ENCODE data around the gene GLRB.

The GLRB gene

GRCh38 chr4:157099506-157099905 lies 23.6 kb downstream of the GLRB start:
- Histone ChIP-seq H3K36me3 (ENCODE audit: control insufficient read depth, insufficient read depth, low read length) (no peaks in the 10 kb centered on the region), H3K4me3 (replicated peaks; ENCODE audit: low read depth, low read length) (no peak overlapping the region), H3K27me3 (replicated peaks; ENCODE audit: control insufficient read depth, insufficient read depth, low read length) (no peaks in the 10 kb centered on the region)
- no peak for TF ChIP-seq CTCF (IDR thresholded peaks at IDR 0.05; ENCODE audit: insufficient read depth, low read length, poor library complexity, severe bottlenecking)
- no peak for DNase-seq (ENCODE audit: extremely low read depth, insufficient read length)

- DNase-seq (ENCODE audit: extremely low read depth, insufficient read length): no peak
- H3K4me3 ChIP-seq (replicated peaks; ENCODE audit: low read depth, low read length): no peak overlapping the region
- no peak for TF ChIP-seq CTCF (IDR thresholded peaks at IDR 0.05; ENCODE audit: insufficient read depth, low read length, poor library complexity, severe bottlenecking)
- H3K27me3 ChIP-seq (replicated peaks; ENCODE audit: control insufficient read depth, insufficient read depth, low read length): no peaks in the 10 kb centered on the region
- no peaks in the 10 kb centered on the region for H3K36me3 ChIP-seq (ENCODE audit: control insufficient read depth, insufficient read depth, low read length)
These were observed 28.6 kb downstream of the GLRB start for GRCh38 chr4:157104541-157104940.

DNA sequence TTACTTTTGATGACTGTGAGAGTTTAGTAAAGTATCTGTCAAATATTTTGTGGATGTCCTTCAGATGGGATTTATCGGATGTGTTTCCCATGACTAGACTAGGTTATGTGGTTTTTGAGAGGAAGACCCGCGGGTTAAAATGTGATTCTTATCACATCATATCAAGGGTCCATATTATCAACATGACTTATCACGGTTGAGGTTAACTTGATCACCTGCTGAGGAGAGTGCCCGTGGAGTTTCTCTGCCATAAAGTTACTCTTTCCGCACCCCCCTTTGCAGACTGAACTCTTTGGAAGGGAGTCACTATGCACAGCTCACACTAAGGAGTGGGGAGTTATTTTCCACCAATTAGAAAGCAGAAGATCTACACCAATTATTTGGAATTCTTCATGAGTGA lies 38.7 kb downstream of the GLRB start:
- TF ChIP-seq CTCF (IDR thresholded peaks at IDR 0.05; ENCODE audit: insufficient read depth, low read length, poor library complexity, severe bottlenecking): no peak
- no peaks in the 10 kb centered on the region for H3K27me3 ChIP-seq (replicated peaks; ENCODE audit: control insufficient read depth, insufficient read depth, low read length)
- H3K4me3 ChIP-seq (replicated peaks; ENCODE audit: low read depth, low read length): no peak overlapping the region
- no peaks in the 10 kb centered on the region for H3K36me3 ChIP-seq (ENCODE audit: control insufficient read depth, insufficient read depth, low read length)
- no peak for DNase-seq (ENCODE audit: extremely low read depth, insufficient read length)

DNA sequence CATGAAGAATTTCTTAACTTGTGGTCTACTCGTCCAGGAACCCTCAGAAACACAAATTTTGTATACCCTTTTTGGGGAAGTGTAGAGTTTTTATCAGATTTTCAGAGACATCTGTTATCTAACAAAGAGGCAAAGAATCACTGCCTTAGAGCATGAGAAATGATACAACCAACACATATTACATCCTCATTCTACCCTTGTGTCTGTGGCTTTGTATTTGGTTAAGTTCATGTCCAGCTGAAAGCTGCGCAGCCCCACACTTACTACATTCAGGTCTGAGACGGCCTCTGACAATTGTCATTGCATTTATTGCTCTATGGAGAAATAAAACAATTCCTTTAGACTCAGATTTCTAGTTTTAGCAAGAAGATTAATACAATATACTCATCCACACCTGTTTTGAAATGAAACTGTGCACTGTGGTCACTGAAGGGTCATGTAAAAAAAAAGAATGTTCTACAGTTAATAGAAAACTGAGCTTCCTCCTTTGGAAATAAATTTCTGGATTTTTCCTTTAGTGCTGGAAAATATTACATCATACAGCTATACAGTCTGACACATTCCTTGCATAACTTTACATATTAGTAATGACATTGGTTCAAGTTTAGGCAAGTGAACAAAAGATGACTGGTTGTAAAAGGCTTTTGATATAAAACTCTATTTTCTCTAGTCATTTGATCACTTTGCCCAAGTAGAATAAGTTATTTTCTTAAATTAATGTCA lies 39.8 kb downstream of the GLRB start:
- DNase-seq (ENCODE audit: extremely low read depth, insufficient read length): no peak
- H3K36me3 ChIP-seq (ENCODE audit: control insufficient read depth, insufficient read depth, low read length): no peaks in the 10 kb centered on the region

DNA sequence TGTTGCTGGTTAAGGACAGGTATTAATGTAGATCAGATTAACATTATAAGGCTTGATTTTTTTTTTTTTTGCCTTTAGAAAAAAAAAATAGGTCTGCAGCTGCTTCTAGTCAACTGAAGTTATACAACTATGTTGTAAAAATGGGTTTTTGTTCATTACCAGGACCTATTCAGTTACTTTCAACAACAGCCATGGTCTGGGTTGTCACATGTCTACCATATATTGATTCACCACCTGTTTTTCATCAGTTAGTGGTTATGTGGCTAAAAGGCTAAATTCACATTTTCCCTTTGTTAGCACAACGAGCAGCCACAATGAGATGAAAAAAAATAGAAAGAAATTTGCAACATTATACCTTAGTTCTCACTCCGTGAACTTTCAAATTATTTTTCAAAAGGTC lies 45.5 kb downstream of the GLRB start:
- DNase-seq (ENCODE audit: extremely low read depth, insufficient read length): no peak
- Histone ChIP-seq H3K36me3 (ENCODE audit: control insufficient read depth, insufficient read depth, low read length) (no peaks in the 10 kb centered on the region), H3K27me3 (replicated peaks; ENCODE audit: control insufficient read depth, insufficient read depth, low read length) (no peaks in the 10 kb centered on the region), H3K4me3 (replicated peaks; ENCODE audit: low read depth, low read length) (no peak overlapping the region)
- TF ChIP-seq CTCF (IDR thresholded peaks at IDR 0.05; ENCODE audit: insufficient read depth, low read length, poor library complexity, severe bottlenecking): no peak

More for the DNA sequence above, 39.8 kb downstream of the GLRB start:
- no peak for TF ChIP-seq CTCF (IDR thresholded peaks at IDR 0.05; ENCODE audit: insufficient read depth, low read length, poor library complexity, severe bottlenecking)
- Histone ChIP-seq H3K27me3 (replicated peaks; ENCODE audit: control insufficient read depth, insufficient read depth, low read length) (no peaks in the 10 kb centered on the region), H3K4me3 (replicated peaks; ENCODE audit: low read depth, low read length) (no peak overlapping the region)

- H3K27me3 ChIP-seq (replicated peaks; ENCODE audit: control insufficient read depth, insufficient read depth, low read length): no peaks in the 10 kb centered on the region
- H3K36me3 ChIP-seq (ENCODE audit: control insufficient read depth, insufficient read depth, low read length): no peaks in the 10 kb centered on the region
- H3K4me3 ChIP-seq (replicated peaks; ENCODE audit: low read depth, low read length): no peak overlapping the region
- no peak for DNase-seq (ENCODE audit: extremely low read depth, insufficient read length)
- no peak for TF ChIP-seq CTCF (IDR thresholded peaks at IDR 0.05; ENCODE audit: insufficient read depth, low read length, poor library complexity, severe bottlenecking)
These were observed 51.6 kb downstream of the GLRB start for GRCh38 chr4:157127571-157127970.
